Breast epithelium (tissue), 4 donors: ENCODE measurements around the gene ESM1. TPM values are rescaled to one million over a fixed set of nuclear protein-coding genes. Genes with fewer than 3 reads are reported as not detected.

Experiments
- DNase-seq, 2 donors: peaks; one replicate each; pipeline ENCODE4 v3.0.0-alpha.2; 2019; ENCODE audit warnings: low spot score in 2 of 2
- H3K27ac ChIP-seq, 2 donors: fragments of 200-600 bp; sonication (generic) in 1 of 2; one replicate each; pipeline ENCODE4 v1.5.1; 2016 to 2019; ENCODE audit warnings: mild to moderate bottlenecking in 1 of 2
- H3K27me3 ChIP-seq, 2 donors: fragments of 200-600 bp; sonication (generic) in 1 of 2; one replicate each; pipeline versions ENCODE4 v1.5.1 to v1.6.0; 2017 to 2019; ENCODE audit warnings: control low read depth in 1 of 2, mild to moderate bottlenecking in 1 of 2
- H3K36me3 ChIP-seq: fragments of 200-600 bp; one replicate; pipeline ENCODE4 v1.5.1; 2019
- H3K4me1 ChIP-seq, 2 donors: fragments of 200-600 bp; sonication (generic); one replicate each; pipeline ENCODE4 v1.5.1; 2016 to 2019; ENCODE audit warnings: control low read depth in 1 of 2
- H3K4me3 ChIP-seq, 3 donors: fragments of 200-600 bp; sonication (generic); 1 replicate in 2 of 3; 2 replicates in 1 of 3; pipeline ENCODE4 v1.5.1; 2016 to 2019; ENCODE audit warnings: mild to moderate bottlenecking in 3 of 3, moderate library complexity in 2 of 3
- H3K9me3 ChIP-seq, 2 donors: fragments of 200-600 bp; sonication (generic) in 1 of 2; one replicate each; pipeline ENCODE4 v1.5.1; 2016 to 2019; ENCODE audit warnings: control low read depth in 1 of 2
- CTCF ChIP-seq, 3 donors: fragments of 450-650 bp; IDR thresholded peaks; one replicate each; pipeline ENCODE4 v1.5.1; 2016 to 2017; ENCODE audit warnings: antibody characterized with exemption in 3 of 3, mild to moderate bottlenecking in 3 of 3, moderate library complexity in 3 of 3
- POLR2A ChIP-seq: fragments of 450-650 bp; IDR thresholded peaks from one replicate; pipeline ENCODE4 v1.6.1; 2016; ENCODE audit warnings: antibody characterized with exemption, mild to moderate bottlenecking, moderate library complexity
- POLR2AphosphoS5 ChIP-seq, 3 donors: sonication (generic); formaldehyde crosslinking; IDR thresholded peaks; one replicate each; pipeline ENCODE4 v1.6.1; 2017; ENCODE audit warnings: antibody characterized with exemption in 3 of 3
- intact Hi-C: fragments of 100-400 bp; cut with DNase I; formaldehyde crosslinking; loops from one replicate; pipeline ENCODE4 v1.15.1; 2023; ENCODE audit warnings: low total_unique reads
- total RNA-seq, 3 donors: library from RNA; depleted of rRNA; stranded (reverse); fragments of >200 nt; gene quantifications; one replicate each; pipeline ENCODE4 v1.1.0, GENCODE V29; 2016

Gene ESM1
- total RNA-seq, 3 donors from 2014 or later, result 0.48 TPM; not detected in 2

- intact Hi-C loops, result no loop called here
- TF ChIP-seq POLR2A (no peak), POLR2AphosphoS5 (IDR thresholded peaks at IDR 0.05) (no peak), CTCF (IDR thresholded peaks at IDR 0.05) (no peak)
- no peaks in the 10 kb centered on the region for H3K4me1 ChIP-seq
These were observed 19.6 kb downstream of the ESM1 start for GRCh38 chr5:54965806-54966205.

GRCh38 chr5:54964405-54964804 is 21.0 kb downstream of the ESM1 start:
- no peak overlapping the region for H3K27ac ChIP-seq
- no peaks in the 10 kb centered on the region for H3K4me1 ChIP-seq
- intact Hi-C loops, result no loop called here
- H3K4me3 ChIP-seq, result no peak overlapping the region
- TF ChIP-seq CTCF (IDR thresholded peaks at IDR 0.05) (no peak), POLR2A (no peak), POLR2AphosphoS5 (IDR thresholded peaks at IDR 0.05) (no peak)
- H3K9me3 ChIP-seq, result no peaks in the 10 kb centered on the region
- no peak for DNase-seq
- H3K36me3 ChIP-seq, result no peaks in the 10 kb centered on the region
- no peaks in the 10 kb centered on the region for H3K27me3 ChIP-seq

More at GRCh38 chr5:54965806-54966205, 19.6 kb downstream of the ESM1 start:
- no peak overlapping the region for H3K27ac ChIP-seq
- no peak overlapping the region for H3K4me3 ChIP-seq
- DNase-seq, result no peak
- H3K27me3 ChIP-seq, result no peaks in the 10 kb centered on the region
- no peaks in the 10 kb centered on the region for H3K9me3 ChIP-seq
- H3K36me3 ChIP-seq, result no peaks in the 10 kb centered on the region

GRCh38 chr5:54959673-54960418 is 25.5 kb downstream of the ESM1 start:
- intact Hi-C loops, result loop anchor here (2.0 kb wide), 1 partner anchor 65 kb away; no protein-coding TSS in a partner anchor
- no peak for TF ChIP-seq POLR2A
- no peak for TF ChIP-seq CTCF (IDR thresholded peaks at IDR 0.05)
- TF ChIP-seq POLR2AphosphoS5 (IDR thresholded peaks at IDR 0.05), result no peak
- Histone ChIP-seq H3K9me3 (no peaks in the 10 kb centered on the region), H3K27ac (no peak overlapping the region), H3K36me3 (no peaks in the 10 kb centered on the region), H3K4me1 (no peaks in the 10 kb centered on the region), H3K27me3 (no peaks in the 10 kb centered on the region), H3K4me3 (no peak overlapping the region)
- DNase-seq, result no peak

- H3K4me3 ChIP-seq, result no peak overlapping the region
- no peak overlapping the region for H3K27ac ChIP-seq
- no peaks in the 10 kb centered on the region for H3K4me1 ChIP-seq
- DNase-seq, result no peak
- H3K9me3 ChIP-seq, result no peaks in the 10 kb centered on the region
- no peaks in the 10 kb centered on the region for H3K27me3 ChIP-seq
- no peaks in the 10 kb centered on the region for H3K36me3 ChIP-seq
- intact Hi-C loops, result no loop called here
- no peak for TF ChIP-seq POLR2AphosphoS5 (IDR thresholded peaks at IDR 0.05)
- no peak for TF ChIP-seq CTCF (IDR thresholded peaks at IDR 0.05)
- no peak for TF ChIP-seq POLR2A
These were observed 28.5 kb downstream of the ESM1 start for GRCh38 chr5:54956922-54957321.

- no peak overlapping the region for H3K4me3 ChIP-seq
- H3K36me3 ChIP-seq, result no peaks in the 10 kb centered on the region
- no peaks in the 10 kb centered on the region for H3K4me1 ChIP-seq
- no peak overlapping the region for H3K27ac ChIP-seq
- TF ChIP-seq POLR2A, result no peak
- TF ChIP-seq POLR2AphosphoS5 (IDR thresholded peaks at IDR 0.05), result no peak
- no peak for TF ChIP-seq CTCF (IDR thresholded peaks at IDR 0.05)
- no peaks in the 10 kb centered on the region for H3K9me3 ChIP-seq
- DNase-seq, result no peak
- no peaks in the 10 kb centered on the region for H3K27me3 ChIP-seq
- intact Hi-C loops, result no loop called here
These were observed 38.2 kb downstream of the ESM1 start for GRCh38 chr5:54947187-54947586.
